KBM-7 (cell line): ENCODE data around the gene ANKRD11.
"Not testable (repeated sequence)": the region's sequence is repeated elsewhere in the genome, so short reads cannot be mapped to it uniquely, and the experiment has no call there.

Experiments
- DNase-seq: peaks from one replicate; pipeline ENCODE4 v3.0.0-alpha.2; 2015
- in situ Hi-C: fragments of 300-500 bp; cut with MboI; formaldehyde crosslinking; loops from 2 replicates; pipeline ENCODE4 v1.14.3; 2020; ENCODE audit warnings: low sequenced_read_pairs, low pct_unique_long_range_greater_than_20kb, mixed read lengths

The ANKRD11 gene

DNA sequence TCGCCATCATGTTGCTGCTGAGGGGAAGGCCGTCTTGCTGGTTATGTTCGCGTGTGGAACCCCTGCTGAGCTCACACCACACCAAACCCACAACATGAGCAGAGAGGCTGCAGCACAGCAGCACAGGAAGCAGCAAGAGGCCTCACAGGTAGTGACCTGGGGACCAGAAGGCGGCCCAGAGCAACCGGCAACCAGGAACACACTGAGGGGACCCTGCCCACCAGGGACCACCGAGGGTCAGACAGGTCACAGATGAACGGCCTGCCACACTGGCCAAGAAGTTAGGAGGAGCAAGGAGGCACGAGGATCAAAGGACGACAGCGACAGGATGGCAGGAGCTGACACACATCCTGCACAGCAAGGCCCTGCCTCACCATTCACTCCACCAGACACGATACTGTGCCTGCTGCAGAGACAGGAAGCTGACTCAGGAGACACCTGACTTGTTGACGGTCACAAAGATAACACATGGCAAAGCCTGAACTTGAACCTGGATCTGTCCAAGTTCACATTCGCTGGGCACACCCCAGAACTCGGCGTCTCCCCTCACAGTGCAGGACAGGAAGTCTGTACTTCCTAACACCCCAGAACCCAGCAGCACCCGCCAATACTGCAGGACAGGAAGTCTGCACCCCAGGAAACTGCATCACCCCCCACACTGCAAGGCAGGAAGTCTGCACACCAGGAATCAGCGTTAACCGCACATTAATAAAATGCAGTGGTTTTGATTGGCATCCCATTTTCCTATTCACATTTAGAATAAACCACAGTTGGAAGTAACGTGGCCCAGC lies 174.4 kb downstream of the ANKRD11 start:
- in situ Hi-C loops: no loop called here

DNA sequence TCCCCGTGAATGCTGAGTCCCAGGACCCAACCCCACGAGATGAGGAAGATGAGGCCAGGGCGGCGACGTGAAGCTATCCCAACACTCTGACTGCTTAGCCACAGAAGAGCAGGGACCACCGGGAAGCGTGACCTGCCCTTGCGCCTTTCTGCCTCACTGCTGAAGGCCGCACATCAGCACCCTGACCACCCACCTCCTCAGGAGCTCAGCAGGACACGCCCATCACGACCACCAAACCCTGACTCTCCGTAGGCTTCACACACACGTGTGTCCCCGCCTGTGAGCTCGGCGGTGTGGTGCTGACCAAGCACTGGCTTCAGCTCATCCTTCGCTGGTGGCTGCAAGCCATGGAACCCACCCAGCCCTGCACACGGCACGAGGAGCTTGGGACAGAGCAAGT lies 175.1 kb downstream of the ANKRD11 start:
- no peak for DNase-seq
- in situ Hi-C loops: no loop called here

More for the DNA sequence above, 174.4 kb downstream of the ANKRD11 start:
- peak; percentile 81 for DNase-seq

- DNase-seq: no peak
- in situ Hi-C loops: no loop called here
Observed at GRCh38 chr16:89314854-89315253, 175.5 kb downstream of the ANKRD11 start.

DNA sequence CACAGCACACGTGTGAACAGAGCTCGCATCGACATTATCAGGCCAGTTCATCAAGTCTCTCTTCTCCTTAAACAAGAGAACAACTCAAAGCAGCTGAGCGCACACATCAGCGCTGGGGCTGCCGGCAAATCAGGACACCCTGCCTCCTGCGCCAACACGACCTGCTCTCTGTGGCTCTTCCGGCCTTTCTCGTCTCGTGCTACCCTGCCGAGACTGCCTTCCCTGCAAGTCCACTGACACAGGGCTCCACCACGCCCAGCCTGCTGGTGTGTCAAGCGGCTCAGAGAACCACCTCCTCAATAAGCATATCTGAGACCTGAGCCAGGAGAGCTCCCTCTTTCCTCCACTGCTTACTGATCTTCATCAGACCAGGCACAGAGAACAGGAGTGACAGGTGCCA lies 176.0 kb downstream of the ANKRD11 start:
- in situ Hi-C loops: no loop called here
- no peak for DNase-seq

DNA sequence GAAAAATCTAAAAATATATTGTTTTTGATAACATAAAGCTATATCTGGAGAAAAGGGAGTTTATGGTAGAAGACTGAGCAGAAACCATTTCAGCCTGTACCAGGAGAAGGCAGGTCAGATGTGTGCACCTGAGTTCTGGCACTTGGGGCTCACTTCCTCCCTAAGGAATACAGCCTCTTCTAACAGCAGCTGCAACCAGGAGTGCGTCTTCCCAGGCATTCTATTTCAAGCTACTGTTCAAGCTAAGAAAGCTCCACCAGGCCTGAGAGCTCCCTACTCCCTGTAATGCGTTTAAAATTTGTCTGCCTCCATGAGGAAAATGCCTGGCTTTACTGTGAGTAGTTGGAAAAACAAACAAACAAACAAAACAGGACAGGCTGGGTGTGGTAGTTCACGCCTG lies 176.8 kb downstream of the ANKRD11 start:
- in situ Hi-C loops: no loop called here
- DNase-seq: no peak

DNA sequence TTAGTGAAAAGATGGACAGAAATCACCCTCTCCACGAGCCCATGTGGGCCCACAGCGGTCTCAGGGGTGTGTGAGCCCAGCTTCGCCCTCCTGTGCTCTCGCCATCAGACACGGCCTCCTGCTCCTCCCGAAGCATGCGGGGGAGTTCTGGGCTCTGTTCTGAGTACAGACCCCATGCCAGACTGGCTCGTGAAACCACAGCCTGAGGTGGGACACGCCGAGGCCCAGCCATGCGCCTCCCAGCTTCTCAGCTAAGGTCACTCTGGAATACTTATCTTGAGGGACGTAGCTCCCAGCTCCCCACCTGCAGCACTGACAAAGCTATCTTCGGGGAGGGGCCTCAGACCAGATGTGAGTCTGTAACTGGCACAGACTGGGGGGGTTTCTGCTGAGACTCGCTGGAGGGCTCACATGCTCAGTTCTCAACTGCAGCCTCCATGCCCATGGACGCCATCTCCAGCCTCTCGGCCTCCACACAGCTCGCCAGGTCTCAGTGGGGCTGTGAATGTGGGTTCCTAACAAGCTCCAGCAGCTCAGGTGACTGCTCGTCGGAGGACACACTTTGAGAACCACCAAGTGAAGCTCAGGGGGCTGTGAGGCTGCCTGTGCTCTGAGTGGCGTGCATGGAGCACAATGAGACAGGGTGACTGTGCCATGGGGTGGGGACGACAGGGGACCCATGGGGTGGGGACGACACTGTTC lies 177.6 kb downstream of the ANKRD11 start:
- in situ Hi-C loops: no loop called here
- DNase-seq: no peak

- DNase-seq: no peak
- in situ Hi-C loops: no loop called here
Observed at GRCh38 chr16:89312194-89312593, 178.2 kb downstream of the ANKRD11 start.

DNA sequence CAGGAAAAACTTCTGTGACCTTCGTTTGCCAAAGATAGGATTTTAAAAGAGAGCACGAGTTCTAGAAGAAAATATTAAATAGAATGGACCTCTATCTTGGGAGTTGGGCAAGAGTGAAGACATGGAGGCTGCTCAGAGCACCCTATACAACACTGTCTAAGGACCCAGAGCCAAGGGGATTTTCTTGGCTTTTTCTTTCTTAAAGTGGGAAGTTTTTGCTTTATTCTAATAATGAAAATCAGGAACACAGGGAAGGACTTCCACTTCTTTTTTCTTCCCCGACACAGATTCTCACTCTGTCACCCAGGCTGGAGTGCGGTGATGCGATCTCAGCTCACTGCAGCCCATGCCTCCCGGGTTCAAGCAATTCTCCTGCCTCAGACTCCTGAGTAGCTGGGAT lies 178.7 kb downstream of the ANKRD11 start:
- no peak for DNase-seq
- in situ Hi-C loops: no loop called here

DNA sequence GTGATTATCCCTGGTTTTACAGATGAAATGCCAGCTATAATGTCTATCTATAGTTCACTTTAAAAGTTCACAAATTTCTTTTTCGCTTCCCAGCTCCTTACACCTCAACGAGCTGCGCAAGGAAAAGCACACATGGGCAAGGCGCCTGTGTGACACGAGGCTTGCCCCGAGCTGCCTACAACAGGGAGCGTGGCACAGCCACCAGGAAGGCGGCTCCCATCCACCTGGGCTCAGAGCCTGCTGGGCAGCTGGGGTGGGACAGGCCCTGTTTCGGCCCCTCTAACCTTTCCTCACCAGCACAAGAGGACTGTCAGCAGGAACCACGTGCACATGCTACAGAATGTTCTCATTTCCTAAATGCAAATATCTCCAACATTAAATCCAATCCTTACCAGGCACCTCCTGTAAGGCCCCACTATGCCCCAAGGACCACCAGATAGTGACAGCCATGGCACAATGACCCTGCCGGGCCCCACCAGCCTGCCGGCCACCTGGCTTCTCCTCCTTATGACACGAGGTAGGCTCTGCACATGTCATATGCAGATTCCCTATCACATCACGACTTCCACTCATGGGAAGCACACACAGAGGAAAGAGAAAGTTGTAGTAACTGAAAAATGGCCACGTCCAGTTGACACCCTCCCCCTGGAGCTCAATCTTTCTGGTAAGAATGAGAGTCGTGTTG lies 180.8 kb downstream of the ANKRD11 start:
- no peak for DNase-seq

DNA sequence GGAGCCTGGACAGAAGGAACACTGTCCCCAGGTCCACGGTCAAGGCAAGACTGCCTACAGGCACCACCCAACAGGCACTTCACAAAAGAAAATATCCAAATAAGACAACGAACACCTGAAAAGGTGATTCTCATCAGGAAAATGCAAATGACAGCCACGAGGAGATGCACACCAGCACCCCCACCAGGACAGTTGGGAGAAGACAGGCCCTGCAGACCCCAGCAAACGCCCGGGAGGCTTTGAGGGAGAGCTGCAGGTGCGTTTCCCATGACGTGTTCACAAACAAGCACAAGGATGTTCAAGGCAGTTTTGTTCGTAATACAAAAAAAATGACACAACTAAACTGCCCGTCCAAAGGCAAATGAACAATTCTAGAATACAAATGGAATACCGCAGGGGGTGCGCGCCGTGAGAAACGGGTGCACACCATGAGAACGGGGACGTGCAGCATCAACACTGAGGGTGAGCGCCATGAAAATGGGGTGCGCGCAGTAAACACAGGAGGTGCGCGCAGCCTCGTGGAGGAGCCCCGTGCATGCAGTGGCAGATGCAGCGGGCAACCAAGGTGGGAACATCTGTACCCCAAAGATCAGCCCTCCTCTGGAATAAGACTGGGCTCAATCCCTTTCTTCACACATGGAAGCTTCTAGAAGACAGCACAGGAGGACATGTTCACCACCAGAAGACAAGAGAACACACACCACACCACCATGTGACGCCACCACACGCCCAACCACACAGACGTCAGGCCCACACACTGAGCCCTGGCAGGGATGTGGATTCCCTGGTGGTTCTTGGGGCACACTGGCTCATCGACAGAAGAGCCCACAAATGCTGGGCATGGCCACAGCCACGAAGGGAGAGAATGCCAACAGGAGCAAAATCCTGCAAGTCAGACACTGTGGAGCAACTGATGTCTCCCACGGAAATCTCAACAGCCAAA lies 181.7 kb downstream of the ANKRD11 start:
- no peak for DNase-seq
- in situ Hi-C loops: no loop called here

More for the DNA sequence above, 180.8 kb downstream of the ANKRD11 start:
- in situ Hi-C loops: no loop called here

DNA sequence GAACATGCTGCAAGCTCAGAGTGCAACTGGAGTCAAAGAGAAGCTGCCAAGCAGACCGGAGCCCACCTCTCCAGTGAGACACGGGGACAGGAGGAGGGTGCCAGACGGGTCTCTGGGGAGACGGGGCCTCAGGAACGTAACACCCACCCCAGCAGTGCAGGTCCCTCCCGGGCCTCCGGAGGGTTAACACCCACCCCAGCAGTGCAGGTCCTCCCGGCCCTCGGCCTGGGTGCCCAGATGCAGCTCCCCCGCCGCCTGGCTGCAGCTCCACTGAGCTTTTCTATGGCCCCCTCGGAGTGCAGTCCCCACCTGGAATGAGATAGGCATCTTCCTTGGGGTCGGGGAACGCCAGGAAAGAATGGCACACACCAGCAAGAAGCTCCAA lies 182.9 kb downstream of the ANKRD11 start:
- DNase-seq: no peak
- in situ Hi-C loops: no loop called here

DNA sequence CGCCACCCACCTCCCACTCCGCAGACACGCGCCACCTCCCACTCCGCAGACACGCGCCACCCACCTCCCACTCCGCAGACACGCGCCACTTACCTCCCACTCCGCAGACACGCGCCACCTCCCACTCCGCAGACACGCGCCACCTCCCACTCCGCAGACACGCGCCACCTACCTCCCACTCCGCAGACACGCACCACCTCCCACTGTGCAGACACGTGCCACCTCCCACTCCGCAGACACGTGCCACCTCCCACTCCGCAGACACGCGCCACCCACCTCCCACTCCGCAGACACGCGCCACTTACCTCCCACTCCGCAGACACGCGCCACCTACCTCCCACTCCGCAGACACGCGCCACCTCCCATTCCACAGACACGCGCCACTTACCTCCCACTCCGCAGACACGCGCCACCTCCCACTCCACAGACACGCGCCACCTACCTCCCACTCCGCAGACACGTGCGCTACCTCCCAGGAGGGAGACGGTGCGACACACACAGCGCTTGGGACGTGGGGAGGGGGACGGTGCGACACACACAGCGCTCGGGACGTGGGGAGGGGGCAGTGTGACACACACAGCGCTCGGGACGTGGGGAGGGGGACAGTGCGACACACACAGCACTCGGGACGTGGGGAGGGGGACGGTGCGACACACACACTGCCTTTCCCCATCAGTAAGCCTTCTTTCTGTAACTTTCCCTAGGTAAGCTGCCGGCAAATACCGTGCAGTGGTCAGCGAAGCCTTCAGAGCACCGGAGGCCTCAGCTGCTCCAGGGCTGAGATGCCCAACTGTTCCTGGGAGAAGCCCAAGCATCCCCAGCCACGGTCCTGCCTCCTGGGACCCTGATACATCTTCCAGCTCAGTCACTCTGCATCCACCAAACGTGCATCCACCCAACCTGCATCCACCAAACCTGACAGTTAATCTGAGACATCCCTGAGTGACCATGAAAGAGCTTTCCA lies 183.6 kb downstream of the ANKRD11 start:
- DNase-seq, in situ Hi-C loops: not testable (repeated sequence)

DNA sequence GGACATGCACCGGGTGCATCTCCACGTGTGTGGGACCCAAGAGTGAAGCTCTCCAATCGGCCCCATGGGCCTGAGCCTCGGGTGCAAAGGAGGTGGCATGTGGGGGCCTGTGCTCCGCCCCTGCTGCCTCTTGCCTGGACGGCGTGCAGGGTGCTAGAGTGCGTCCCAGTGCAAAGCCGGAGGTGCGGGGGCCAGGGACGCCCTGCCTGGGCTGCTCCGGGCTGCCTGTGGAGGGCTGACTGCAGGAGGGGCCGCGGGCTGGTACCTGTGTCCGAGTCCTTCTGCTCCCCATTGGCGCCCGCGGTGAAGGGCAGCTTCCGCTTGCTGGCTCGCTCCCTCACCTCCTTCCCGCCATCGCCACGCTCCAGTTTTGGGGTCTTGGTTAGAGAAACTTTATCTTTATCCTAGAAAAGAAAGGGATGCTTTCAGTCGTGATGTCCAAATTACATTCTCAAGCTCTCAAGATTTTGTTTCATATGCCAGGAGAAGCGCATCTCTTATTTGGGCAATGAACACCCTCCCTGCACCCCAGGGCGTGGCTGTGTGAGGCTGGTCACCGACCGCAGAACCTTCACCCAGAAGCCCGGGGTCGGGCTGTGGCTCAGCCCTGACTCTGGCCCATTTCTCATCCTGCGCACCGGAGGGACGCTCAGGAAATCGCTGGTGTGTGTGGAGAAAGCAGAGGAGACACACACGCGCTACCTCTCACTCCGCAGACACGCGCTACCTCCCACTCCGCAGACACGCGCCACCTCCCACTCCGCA lies 185.2 kb downstream of the ANKRD11 start:
- DNase-seq: no peak
- in situ Hi-C loops: no loop called here

DNA sequence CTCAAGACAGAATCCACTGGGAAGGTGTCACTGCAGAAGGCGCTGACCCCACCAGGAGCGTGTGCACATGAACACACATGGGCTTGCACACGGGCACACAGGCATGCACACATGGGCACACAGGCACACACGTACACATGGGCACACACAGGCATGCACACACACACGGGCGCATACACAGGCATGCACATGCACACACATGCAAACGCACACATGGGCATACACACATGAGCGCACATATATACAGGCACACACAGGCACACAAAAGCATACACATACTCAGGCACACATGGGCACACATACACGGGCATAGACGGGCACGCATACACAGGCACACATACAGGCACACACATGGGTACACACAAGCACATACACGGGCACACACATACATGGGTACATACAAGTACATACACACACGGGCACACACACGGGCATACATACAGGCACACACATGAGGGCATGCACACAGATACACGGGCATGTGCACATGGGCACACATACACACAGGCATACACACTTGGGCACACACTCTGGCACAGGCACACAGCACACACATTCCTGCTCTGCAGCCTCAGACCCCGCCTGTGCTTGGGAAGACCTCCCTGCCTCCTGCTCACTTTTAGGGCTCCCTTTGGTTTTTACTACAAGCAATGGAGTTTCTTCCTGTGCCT lies 186.0 kb downstream of the ANKRD11 start:
- DNase-seq: no peak
- in situ Hi-C loops: no loop called here

DNA sequence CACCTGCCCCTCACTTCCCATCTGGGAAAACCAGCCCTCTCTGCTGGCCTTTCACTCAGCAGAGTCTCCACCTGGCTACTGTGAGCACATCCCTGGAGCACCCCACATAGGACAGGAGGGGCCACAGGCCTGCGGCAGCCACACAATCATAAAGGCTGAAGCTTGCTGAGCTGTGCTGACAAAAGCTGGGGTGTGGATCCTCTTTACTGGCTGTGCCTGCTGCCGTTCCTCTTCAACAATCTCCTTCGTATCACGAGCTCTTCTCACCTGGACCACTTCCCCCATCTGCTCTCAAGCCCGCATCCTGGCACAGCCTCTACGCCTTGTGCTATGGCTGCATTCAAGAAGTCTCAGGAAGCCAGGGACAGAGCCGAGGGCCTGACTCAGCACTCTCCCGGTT lies 186.7 kb downstream of the ANKRD11 start:
- in situ Hi-C loops: no loop called here
- DNase-seq: no peak

- in situ Hi-C loops: no loop called here
- no peak for DNase-seq
Observed at GRCh38 chr16:89300976-89301360, 189.4 kb downstream of the ANKRD11 start.
